Ecto neural progenitor cell (in vitro differentiated cells): Measurements from ENCODE around the gene RGS17.
"Not testable (repeated sequence)": the region's sequence is repeated elsewhere in the genome, so short reads cannot be mapped to it uniquely, and the experiment has no call there.

Experiments used
- DNase-seq: peaks from one replicate; pipeline ENCODE4 v3.0.0-alpha.2; 2018; ENCODE audit warnings: low spot score

The RGS17 gene

GRCh38 chr6:153032255-153032882 is 98.7 kb downstream of the RGS17 start:
- DNase-seq = no peak

- DNase-seq = no peak
Measured at GRCh38 chr6:153031335-153031955, 99.6 kb downstream of the RGS17 start.

GRCh38 chr6:153028963-153029362 is 102.1 kb downstream of the RGS17 start:
- no peak for DNase-seq

- DNase-seq = no peak
Measured at GRCh38 chr6:153028286-153028685, 102.8 kb downstream of the RGS17 start.

- DNase-seq = no peak
Measured at GRCh38 chr6:153027480-153027879, 103.6 kb downstream of the RGS17 start.

- DNase-seq = no peak
Measured at GRCh38 chr6:153024709-153025017, 106.4 kb downstream of the RGS17 start.

- DNase-seq = peak; percentile 47
Measured at GRCh38 chr6:153023977-153024708, 106.9 kb downstream of the RGS17 start.

GRCh38 chr6:153018355-153018754 is 112.7 kb downstream of the RGS17 start:
- no peak for DNase-seq

GRCh38 chr6:153016846-153017245 is 114.2 kb downstream of the RGS17 start:
- no peak for DNase-seq

GRCh38 chr6:153015094-153015640 is 115.9 kb downstream of the RGS17 start:
- DNase-seq = no peak

GRCh38 chr6:153013438-153013837 is 117.6 kb downstream of the RGS17 start:
- DNase-seq = no peak

- DNase-seq = no peak
Measured at GRCh38 chr6:153012856-153013255, 118.2 kb downstream of the RGS17 start.

GRCh38 chr6:153003366-153003690 is 127.8 kb downstream of the RGS17 start:
- DNase-seq = peak; percentile 45

GRCh38 chr6:153002613-153003365 is 128.3 kb downstream of the RGS17 start, which contains the start of gene MTRF1L:
Gene MTRF1L, minus strand, starts transcription at chr6:153002709. Its CDS starts 24 bp downstream, at chr6:153002685.
- peak; percentile 95 for DNase-seq

- no peak for DNase-seq
Measured at GRCh38 chr6:153001767-153002612, 129.1 kb downstream of the RGS17 start.

- not testable (repeated sequence) for DNase-seq
Measured at GRCh38 chr6:153000790-153001189, 130.3 kb downstream of the RGS17 start.

- DNase-seq = no peak
Measured at GRCh38 chr6:153000243-153000642, 130.8 kb downstream of the RGS17 start.

GRCh38 chr6:152999538-152999937 is 131.5 kb downstream of the RGS17 start:
- DNase-seq = not testable (repeated sequence)

GRCh38 chr6:152993847-152994246 is 137.2 kb downstream of the RGS17 start:
- DNase-seq = no peak

- no peak for DNase-seq
Measured at GRCh38 chr6:152993431-152993830, 137.7 kb downstream of the RGS17 start.

- DNase-seq = no peak
Measured at GRCh38 chr6:152986978-152987377, 144.1 kb downstream of the RGS17 start.
